GM10266 (cell line): Measurements from ENCODE around the gene MYOM1.
A peak's percentile ranks its signal among the peaks of the same experiment; 100 is the strongest.

Experiments
- DNase-seq: peaks from one replicate; pipeline ENCODE4 v3.0.0; 2012; ENCODE audit errors: extremely low spot score
- CTCF ChIP-seq: IDR thresholded peaks from 2 replicates; pipeline ENCODE4 v1.5.1; 2012; ENCODE audit warnings: mild to moderate bottlenecking, low read depth; ENCODE audit not compliant: control insufficient read depth, insufficient read depth; ENCODE audit errors: missing control alignments

MYOM1 gene

GRCh38 chr18:3048820-3049349 lies 170.9 kb downstream of the MYOM1 start:
- DNase-seq = no peak
- no peak for TF ChIP-seq CTCF

DNA sequence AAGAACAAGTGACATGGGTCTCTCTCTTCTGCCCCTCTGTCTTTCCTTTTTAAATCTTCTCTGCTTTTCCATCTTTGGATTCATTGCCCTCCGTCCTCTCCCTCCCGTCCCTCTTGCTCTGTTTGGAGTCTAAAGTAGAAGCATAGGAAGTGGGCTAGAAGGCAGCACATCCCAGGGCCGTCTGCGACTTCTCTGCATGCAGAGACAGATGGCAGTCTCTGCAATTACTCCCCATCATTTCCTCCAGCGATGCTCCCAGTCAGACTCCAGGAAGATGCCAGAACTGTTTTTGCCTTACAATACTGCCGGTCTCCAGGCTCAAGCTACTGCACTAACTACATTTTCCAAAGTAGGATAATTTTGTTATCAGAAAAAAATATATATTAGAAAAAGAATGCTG lies 171.6 kb downstream of the MYOM1 start:
- no peak for TF ChIP-seq CTCF
- DNase-seq = no peak

DNA sequence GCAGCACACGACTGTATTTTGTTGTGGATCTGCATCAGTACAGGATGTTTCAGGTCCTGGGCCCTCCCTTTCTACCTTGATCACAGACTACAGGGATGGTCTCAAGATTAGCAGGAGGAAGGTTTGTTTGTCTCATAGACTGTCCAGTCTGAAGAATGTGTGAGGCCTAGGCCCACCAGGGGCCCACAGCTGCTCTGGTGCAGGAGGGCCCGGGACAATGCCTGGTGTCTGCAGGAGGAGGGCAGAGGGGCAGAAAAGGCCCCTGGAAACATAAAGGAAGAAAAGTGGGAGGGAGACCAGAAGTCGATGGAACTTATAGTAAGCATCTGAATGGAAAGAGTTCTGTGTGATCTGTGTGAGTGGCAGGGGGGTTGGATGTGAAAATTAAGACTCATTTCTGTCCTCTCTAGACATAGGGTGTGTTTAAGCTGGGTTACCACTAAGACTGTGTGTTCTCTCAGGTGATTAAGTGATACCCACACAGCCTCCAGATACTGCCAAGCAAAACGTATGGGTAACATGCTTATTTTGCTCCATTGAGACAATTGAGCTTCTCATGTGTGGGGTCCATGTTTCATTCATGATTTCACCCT lies 173.5 kb downstream of the MYOM1 start:
- peak; percentile 52 for DNase-seq
- no peak for TF ChIP-seq CTCF

DNA sequence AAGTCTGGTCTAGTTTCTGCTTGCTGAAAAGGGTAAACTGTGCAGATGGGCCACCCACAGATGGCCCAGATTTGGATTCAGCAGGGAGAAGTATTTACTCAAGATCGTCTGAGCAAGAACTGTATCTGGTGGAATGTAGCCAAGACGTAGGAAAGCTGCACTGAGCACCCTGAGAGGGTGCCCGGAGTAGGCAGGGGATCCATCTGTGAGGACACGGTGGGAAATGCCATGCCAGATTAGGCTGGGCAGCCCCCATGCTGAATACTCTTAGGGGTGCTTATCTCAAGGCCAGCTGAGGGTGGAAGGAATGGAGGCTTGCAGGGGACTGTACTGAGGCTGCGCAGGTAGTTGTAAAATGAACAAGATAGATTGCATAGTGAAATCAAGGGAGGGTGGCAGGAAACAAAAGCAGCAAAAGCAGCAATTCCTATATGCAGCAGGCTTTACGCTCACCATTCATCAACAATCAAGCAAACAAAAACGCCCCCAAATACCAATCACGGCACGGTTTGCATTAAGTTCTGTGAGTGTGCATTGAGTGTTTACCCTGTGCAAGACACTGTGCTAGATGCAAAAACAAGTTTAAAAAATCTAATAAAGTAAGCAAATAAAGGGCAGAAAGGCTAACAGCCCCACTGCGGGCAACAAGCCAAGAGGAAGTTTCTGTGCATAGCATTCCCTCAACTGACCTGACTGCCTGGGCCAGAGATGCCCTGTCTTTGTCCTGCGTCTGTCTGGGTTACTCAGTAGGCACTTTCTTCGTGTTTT lies 174.7 kb downstream of the MYOM1 start:
- no peak for TF ChIP-seq CTCF
- no peak for DNase-seq

DNA sequence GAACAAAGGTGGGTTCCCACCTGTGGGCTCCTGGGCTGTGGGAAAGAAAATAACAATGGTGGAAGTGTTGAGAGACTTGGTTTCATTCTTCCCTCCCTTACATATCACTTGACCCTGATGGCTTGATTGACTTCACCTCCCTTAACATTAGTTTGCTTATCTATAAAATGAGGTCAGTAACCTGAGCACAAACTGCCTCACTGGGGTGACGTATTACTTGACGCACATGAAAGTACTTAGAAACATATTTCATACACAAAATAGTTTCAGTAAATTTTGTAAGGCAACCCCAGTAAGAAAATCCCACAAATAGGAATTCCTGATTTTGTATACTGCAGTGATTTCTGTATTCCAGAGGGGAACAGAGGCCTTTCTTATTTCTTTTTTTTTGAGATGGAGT lies 177.4 kb downstream of the MYOM1 start:
- no peak for DNase-seq
- TF ChIP-seq CTCF = no peak

DNA sequence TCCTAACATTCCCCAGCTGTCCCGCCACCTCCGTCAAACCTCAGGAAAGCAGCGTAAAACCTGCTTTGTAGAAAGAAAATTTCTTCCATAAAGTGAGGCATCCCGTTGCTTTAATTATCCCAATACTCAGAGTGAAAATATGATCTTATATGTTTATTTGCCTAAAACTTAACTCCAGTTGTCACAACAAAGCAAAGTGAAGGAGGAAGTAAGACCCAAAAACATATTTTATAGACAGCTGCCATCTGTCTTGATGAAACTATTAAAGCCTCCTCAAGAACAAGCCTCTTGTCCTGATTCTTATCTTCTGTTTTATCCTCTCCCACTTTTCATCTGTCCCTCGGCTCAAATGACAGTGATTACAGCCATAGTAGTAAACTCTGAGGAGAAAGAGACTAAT lies 177.9 kb downstream of the MYOM1 start:
- DNase-seq = no peak
- no peak for TF ChIP-seq CTCF

GRCh38 chr18:3040881-3041280 lies 178.9 kb downstream of the MYOM1 start:
- no peak for TF ChIP-seq CTCF
- no peak for DNase-seq
